GM19438 (cell line): Measurements from ENCODE around the gene CDK10.

Source experiments
- ATAC-seq: cut with Tn5 transposase; IDR thresholded peaks from one replicate; pipeline ENCODE4 v1.9.1; 2021; ENCODE audit warnings: low read depth; ENCODE audit not compliant: unreplicated experiment

Gene CDK10

DNA sequence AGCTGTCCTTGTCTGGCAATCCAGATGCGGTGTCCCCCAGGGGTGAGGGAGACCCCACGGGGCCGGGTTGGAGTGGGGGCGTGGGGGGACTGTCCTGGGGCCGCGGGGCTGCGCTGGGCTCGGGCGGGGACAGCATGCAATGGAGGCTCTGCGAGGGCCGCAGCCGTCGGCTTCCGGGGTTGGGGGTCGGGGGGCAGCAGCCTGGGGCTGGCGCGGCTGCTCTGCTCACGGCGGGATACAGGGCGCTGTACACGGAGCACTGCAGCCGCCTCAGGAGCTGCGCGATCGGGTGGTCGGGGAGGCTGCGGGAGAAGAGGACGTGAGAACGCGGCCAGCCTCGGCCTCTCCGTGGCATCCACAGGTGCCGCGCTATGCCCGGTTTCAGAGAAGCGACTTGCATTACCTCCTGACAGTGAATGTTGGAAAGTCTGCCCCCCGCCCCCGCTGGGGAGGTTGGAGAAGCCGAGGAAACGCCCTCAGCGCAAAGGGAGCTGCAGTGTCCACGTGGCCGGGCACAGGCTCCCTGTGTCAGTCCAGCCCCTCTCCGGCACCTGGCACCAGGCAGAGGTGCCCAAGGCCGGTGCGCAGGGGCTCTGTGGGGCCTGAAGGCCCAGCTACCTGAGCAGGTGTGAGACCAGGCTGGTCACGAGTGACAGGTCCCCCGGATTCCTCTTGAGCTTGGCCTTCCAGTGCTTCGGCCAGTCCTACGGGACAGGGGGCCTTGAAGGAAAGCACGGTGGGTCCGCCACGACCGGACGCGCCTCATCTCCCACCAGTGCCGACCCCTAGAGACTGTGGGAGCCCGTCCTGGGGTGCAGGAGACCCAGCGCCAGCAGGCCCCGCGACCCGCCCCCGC lies 24.4 kb downstream of the CDK10 start:
- no peak for ATAC-seq

DNA sequence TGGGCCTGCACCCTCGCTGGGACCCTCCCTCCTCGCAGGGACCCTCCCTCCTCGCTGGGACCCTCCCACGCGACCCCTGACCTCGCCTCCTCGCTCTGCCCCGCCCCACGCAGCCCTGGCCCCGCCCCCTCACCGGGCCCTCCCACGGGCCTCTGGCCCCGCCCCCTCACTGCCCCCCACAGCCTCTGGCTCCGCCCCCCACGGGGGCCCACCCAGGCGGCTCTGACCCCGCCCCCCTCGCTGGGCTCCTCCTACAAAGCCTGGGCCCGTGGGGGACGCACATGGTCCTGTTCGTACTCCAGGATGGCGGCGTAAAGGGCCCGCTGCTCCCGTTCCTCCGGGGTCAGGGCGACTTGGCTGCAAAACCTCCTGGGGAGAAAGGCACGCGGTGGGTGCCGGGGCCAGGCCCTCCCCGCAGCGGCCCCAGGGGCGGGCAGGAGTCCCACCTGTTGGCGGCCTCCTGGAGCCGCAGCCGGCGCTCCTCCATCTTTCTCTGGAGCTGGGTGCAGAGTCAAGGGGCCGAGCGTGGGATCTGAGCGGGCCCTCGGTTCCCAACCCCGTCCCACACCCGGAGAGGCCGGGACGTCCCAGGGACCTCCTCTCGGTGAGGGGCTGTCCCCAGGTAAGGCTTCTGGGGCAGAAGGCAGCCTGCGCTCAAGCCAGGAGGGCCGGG lies 25.2 kb downstream of the CDK10 start:
- ATAC-seq: no peak

DNA sequence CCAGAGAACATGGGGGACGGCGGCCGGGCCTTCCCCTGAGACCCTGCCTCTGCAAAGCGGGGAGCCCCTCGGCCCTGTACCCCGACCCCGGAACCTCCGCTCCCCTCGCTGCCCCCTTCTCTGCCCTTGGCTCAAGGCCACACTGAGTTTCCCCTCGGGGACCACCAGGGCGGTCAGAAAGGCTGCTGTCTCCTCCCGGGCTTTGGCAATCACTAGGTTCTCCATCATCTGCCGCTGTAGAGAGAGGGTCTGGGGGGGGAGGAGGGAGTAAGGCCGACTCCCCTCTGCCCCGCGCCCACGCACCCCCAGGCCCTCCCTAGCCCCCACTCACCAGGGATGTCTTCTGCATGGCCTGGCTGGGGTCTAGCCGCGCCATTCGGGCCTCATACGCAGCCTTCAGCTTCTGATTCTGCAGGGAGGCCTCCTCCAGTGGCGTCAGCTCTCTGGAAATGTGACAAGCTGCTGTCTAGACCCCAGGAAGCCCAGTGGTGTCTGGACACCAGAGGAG lies 25.8 kb downstream of the CDK10 start:
- ATAC-seq: no peak

DNA sequence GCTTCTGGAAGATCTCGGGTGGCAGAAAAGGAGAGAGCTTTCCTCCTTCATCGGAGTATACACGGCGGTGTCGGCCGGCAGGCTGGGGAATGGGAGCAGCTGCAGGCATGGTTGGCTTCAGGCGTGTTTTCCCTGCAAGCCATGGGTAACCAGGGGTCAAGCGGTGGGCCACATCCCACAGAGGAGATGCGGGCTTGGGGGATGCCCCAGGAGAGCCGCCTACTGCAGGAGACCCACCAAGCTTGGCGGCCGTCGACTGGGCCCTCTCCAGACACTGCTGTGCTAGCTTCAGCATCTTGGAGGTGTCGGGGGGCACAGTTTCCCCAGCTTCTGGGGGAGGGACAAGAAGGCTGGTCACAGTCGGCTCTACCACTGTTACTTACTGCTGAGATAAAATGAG lies 30.0 kb downstream of the CDK10 start:
- ATAC-seq: no peak

DNA sequence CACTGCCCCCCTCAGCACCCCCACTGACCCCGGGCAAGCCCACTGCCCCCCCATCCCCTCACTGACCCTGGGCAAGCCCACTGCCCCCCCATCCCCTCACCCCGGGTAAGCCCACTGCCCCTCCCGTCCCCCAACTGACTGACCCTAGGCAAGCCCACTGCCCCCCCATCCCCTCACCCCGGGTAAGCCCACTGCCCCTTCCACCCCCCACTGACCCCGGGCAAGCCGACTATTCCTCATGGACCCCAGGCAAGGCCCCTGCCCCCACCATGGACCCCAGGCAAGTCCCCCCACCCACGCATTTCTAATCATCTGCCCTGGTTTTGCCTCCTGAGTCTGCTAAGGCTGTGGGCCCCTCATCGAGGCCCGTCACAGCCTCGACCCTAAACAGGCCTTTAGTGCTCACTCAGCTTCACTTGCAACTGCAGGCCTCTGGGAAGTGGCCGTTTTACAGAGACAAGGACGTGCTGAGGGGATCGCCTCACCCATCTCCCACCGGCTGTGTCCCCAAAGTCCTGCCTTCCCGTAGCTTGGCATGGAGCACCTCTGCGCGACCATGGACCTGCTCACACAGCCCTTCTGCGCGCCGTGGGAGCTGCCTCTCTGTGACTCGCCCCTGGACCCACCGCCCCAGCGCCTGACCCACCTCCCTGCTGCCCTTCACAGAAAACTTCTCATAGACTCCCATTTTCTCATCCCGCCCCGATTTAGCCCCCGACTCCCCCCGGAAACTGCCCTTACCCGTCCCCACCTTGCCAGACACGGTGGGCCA lies 30.6 kb downstream of the CDK10 start:
- no peak for ATAC-seq

GRCh38 chr16:89717688-89718505 lies 31.4 kb downstream of the CDK10 start:
- ATAC-seq: no peak

DNA sequence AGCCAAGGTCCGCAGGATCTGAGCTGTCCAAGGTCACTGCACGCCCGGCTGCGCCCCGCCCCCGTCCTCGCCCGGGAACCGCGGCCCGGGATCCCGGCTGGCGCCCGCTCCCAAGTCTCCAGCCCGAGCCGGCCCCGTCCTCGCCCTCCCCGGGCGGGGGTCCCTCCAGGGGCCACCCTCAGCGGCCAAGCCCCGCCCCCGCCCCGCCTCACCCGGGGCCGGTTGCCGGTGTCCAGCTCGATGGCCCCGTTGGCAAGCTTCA lies 34.0 kb downstream of the CDK10 start:
- peak; percentile 11 for ATAC-seq

DNA sequence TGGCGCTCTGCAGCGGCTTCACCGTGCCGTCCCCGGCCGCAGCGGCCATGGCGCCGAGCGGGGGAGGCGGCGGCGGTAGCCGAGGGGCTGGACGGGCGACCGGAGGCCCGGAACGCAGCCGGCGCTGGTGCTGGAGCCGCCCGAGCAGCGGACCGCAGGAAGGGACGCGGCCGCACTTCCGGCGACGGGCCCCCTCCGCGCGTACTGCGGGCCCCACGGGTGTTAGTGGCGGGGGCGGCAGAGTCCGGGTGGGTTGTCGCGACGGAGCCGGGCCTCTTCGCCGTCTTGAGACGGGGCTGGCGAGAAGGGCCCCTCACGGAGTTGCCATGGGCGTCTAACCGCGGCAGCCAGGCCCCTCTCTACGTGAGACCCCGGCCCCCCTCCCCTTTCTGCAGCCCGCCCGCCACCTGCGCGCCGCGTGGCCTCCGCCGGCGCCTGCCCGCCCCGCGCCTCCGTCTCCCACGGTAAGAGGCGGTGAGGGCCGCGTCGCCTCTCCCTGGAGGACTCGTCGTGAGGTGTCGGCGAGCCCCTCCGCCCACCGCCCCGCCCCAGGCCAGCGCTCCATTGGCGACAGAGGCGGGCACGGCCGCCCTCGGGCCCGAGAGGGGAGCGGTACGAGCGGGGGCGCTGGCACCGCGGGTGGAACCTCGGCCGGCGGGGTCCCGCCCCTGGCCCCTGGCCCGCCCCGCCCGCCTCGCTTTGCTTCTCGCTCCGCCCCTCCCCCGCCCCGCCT lies 34.5 kb downstream of the CDK10 start, which contains the start of the genes VPS9D1 and ZNF276:
TSS of gene VPS9D1 (minus strand) at position 86 of the 733 bp plus-strand sequence. CDS start at position 49, 37 bp downstream.
TSS of gene ZNF276 (plus strand) at position 725 of the 733 bp plus-strand sequence. CDS start 104 bp downstream, outside the sequence.
- ATAC-seq: peak; percentile 42

DNA sequence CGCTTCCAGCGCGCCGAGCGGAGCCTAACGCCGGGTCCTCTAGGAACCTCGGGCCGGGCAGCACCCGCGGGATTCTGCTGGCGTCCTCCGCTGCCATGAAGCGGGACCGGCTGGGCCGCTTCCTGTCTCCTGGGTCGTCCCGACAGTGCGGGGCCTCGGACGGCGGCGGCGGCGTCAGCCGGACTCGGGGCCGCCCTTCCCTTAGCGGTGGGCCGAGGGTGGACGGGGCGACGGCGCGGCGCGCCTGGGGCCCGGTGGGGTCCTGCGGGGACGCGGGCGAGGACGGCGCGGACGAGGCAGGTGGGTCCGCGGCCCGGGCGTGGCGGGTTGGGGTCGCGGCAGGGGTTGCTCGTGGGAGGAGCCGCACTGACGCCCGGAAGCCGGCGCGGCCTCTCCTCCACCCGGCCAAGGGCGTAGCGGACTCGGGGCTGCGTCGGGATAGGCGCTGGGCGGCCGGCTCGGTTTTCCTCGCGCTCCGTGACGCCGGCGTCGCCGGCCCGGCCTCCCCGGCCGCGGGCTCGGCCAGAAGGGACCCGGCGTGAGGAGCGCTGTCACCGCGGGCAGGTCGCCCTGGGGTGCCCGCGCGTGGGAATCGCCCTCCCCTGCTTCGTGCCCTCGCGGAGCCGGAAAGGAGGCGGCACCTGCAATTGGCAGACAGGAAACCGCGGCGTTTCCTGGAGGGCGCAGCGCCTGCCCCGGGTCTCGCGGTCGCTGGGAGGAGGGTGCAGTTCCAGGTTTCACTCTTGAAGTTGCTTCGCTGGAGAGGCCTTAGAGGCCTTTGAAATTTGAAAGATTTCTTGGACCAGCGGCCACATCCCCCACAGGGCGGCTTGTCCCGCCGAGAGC lies 35.3 kb downstream of the CDK10 start:
- ATAC-seq: peak; percentile 38

DNA sequence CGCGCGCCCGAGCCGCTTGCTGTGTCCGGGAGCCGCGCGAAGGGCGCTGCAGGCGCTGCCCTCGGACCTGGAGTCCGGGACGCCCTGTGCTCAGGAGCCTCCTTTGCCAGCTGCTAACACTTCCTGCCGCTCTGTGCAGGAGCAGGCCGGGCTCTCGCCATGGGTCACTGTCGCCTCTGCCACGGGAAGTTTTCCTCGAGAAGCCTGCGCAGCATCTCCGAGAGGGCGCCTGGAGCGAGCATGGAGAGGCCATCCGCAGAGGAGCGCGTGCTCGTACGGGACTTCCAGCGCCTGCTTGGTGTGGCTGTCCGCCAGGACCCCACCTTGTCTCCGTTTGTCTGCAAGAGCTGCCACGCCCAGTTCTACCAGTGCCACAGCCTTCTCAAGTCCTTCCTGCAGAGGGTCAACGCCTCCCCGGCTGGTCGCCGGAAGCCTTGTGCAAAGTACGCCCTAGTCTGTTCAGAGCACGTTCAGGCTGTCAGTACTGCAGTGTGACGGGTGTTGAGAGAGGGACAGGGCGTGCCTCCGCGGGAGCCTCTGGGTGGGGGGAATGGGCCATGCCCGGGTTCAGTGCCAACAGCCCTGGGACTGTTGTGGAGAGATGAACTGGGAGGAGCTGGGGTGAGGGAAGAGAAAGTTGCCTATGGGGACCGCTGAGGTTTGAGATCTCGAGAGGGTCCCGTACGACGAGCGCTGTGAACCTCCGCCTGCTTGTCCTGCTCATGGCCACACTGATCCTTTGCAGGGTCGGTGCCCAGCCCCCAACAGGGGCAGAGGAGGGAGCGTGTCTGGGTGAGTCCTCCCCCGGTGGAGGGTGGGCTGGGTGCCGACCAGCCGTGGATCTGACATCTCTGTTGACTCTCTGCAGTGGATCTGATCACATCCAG lies 36.1 kb downstream of the CDK10 start:
- ATAC-seq: peak; percentile 22

GRCh38 chr16:89723279-89724250 lies 37.1 kb downstream of the CDK10 start:
- ATAC-seq: no peak

DNA sequence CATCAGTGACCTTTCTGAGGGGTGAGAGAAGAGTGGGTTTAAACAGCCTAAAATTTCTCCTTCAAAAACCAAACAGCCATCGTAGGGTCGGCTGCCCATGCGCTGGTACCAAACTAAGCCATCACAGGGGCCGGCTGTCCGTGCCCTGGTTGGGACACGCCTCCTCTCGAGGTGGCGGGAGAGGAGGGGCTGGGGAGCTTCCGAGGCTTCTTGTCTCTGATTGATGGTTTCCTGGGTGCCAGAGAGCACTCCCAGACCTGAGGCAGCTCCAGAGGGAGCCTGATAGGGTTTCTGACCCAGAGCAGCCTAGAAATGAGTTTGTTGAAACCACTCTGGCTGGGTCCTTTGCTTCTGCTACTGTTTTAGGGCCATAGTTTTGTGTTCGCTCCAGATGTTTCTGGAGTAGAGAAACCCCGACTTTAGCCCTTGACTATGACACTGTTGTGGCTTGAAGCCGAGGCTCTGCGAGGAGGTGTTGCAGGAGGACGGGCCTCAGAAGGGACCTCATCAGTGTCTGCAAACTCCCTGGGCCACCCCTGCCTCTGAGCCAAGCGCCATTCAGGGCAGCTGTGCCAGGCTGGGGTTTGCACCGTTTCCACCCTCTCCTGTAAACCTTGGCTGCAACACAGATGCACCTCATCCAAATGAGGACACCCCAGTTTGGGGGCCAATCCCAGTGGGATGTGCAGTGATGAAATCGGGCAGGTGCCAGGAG lies 41.1 kb downstream of the CDK10 start:
- no peak for ATAC-seq

- no peak for ATAC-seq
These were observed 42.8 kb downstream of the CDK10 start for GRCh38 chr16:89729293-89729692.

- no peak for ATAC-seq
These were observed 43.5 kb downstream of the CDK10 start for GRCh38 chr16:89729863-89730593.

- ATAC-seq: no peak
These were observed 44.2 kb downstream of the CDK10 start for GRCh38 chr16:89730610-89731234.
